K562 (cell line): ENCODE results near the gene FAM174B. TPM values are rescaled to one million over a fixed set of nuclear protein-coding genes. Genes with fewer than 3 reads are reported as not detected.

Experiments used
- ATAC-seq: fragments of 200-7000 bp; cut with Tn5 transposase; 3 replicates; pipeline ENCODE4 v1.9.1; 2020; ENCODE audit warnings: moderate library complexity
- BruUV-seq: library from RNA; stranded (reverse); fragments of 400-500 nt; replicated peaks from 2 replicates; lab custom pipeline; 2021; lab: Mats Ljungman, UMichigan
- CTCF ChIA-PET: fragments of 300-600 bp; formaldehyde crosslinking; extraction: SDS; loops from one replicate; lab custom pipeline; 2021; ENCODE audit warnings: low intra/inter-chr PET ratio; lab: Yijun Ruan, JAX
- POLR2A ChIA-PET: fragments of 300-600, 350-650 bp; sonication (Branson Sonifier 250); formaldehyde crosslinking; extraction: SDS; loops from one replicate; lab custom pipeline; 2021; ENCODE audit warnings: antibody characterized with exemption, inconsistent platforms; lab: Yijun Ruan, JAX
- DNase-seq, 4 experiments: peaks; one replicate each; pipeline versions ENCODE4 v3.0.0 to v3.0.0-alpha.2; 2011 to 2018; ENCODE audit warnings: low spot score in 3 of 4, mixed read lengths in 3 of 4; ENCODE audit errors: extremely low read depth in 1 of 4
- FAIRE-seq: peaks from 2 replicates; lab custom pipeline; 2011; peaks lifted over from hg19 to GRCh38; lab: Jason Lieb, UNC
- H2AFZ ChIP-seq: 2 replicates; pipeline ENCODE4 v1.6.0; 2011; ENCODE audit warnings: low read depth, low read length, control low read depth, inconsistent platforms
- H3K27ac ChIP-seq: fragments of 200-600 bp; 3 replicates; pipeline ENCODE4 v1.8.0; 2011; ENCODE audit warnings: low read depth, mild to moderate bottlenecking, control low read depth, inconsistent platforms, low read length, moderate library complexity, mixed read lengths; ENCODE audit errors: extremely low read depth
- H3K27me3 ChIP-seq, 2 experiments: fragments of 300-600 bp in 1 of 2; 2 replicates in 1 of 2; 3 replicates in 1 of 2; pipeline versions ENCODE4 v1.6.0 to v1.8.0; 2011; ENCODE audit warnings: inconsistent platforms in 2 of 2, low read length in 2 of 2, mild to moderate bottlenecking in 1 of 2, mixed read lengths in 1 of 2, moderate library complexity in 1 of 2; ENCODE audit not compliant: control insufficient read depth in 2 of 2, insufficient read depth in 2 of 2
- H3K36me3 ChIP-seq: fragments of 300-600 bp; 3 replicates; pipeline ENCODE4 v1.8.0; 2011; ENCODE audit warnings: mild to moderate bottlenecking, low read length, inconsistent platforms; ENCODE audit not compliant: control insufficient read depth, insufficient read depth
- H3K4me1 ChIP-seq, 2 experiments: fragments of 200-600 bp in 1 of 2; replicated peaks in 1 of 2; 2 replicates in 1 of 2; 3 replicates in 1 of 2; pipeline versions ENCODE4 v1.5.1 to v1.8.0; 2011; ENCODE audit warnings: inconsistent platforms in 2 of 2, low read length in 2 of 2, mild to moderate bottlenecking in 1 of 2, mixed read lengths in 1 of 2, moderate library complexity in 1 of 2; ENCODE audit not compliant: control insufficient read depth in 2 of 2, insufficient read depth in 2 of 2
- H3K4me2 ChIP-seq: 2 replicates; pipeline ENCODE4 v1.6.1; 2011; ENCODE audit warnings: low read length, control low read depth, inconsistent platforms, mixed read lengths; ENCODE audit not compliant: insufficient read depth
- H3K4me3 ChIP-seq: fragments of 200-600 bp; sonication (generic), shearing (Covaris generic); 2 replicates; pipeline ENCODE4 v1.5.1; 2016; ENCODE audit warnings: control low read depth, inconsistent platforms
- H3K79me2 ChIP-seq: fragments of 200-600 bp; 3 replicates; pipeline ENCODE4 v1.8.0; 2011; ENCODE audit warnings: low read length, inconsistent platforms; ENCODE audit not compliant: control insufficient read depth, insufficient read depth
- H3K9ac ChIP-seq, 2 experiments: 2 replicates each; pipeline versions ENCODE4 v1.6.0 to v1.6.1; 2011; ENCODE audit warnings: low read depth in 2 of 2, low read length in 2 of 2, control low read depth in 1 of 2, inconsistent platforms in 1 of 2, mild to moderate bottlenecking in 1 of 2, mixed read lengths in 1 of 2; ENCODE audit not compliant: insufficient read depth in 1 of 2
- H3K9me1 ChIP-seq: one replicate; pipeline ENCODE4 v1.6.0; 2011; ENCODE audit warnings: inconsistent platforms, mild to moderate bottlenecking, low read length, moderate library complexity; ENCODE audit not compliant: control insufficient read depth, insufficient read depth
- H3K9me3 ChIP-seq: replicated peaks from 2 replicates; pipeline ENCODE4 v1.5.1; 2011; ENCODE audit warnings: low read depth, low read length, inconsistent platforms; ENCODE audit not compliant: control insufficient read depth, insufficient read depth
- H4K20me1 ChIP-seq: replicated peaks from 2 replicates; pipeline ENCODE4 v1.6.1; 2011; ENCODE audit warnings: low read length, inconsistent platforms, mixed read lengths; ENCODE audit not compliant: control insufficient read depth, insufficient read depth
- CBX8 ChIP-seq: fragments of 200-600 bp; sonication (generic); IDR thresholded peaks from 2 replicates; pipeline ENCODE4 v1.6.1; 2012; ENCODE audit warnings: borderline replicate concordance, mixed run types, low read depth, mild to moderate bottlenecking, moderate library complexity, mixed read lengths, low read length, control low read depth, inconsistent platforms; ENCODE audit not compliant: poor library complexity, severe bottlenecking; ENCODE audit errors: extremely low read depth
- DLX4 ChIP-seq: fragments of 250-450 bp; sonication (Bioruptor Pico); IDR thresholded peaks from 2 replicates; pipeline ENCODE4 v1.6.1; 2021; ENCODE audit warnings: mild to moderate bottlenecking
- DMBX1 ChIP-seq: fragments of 250-450 bp; sonication (Bioruptor Pico); IDR thresholded peaks from 2 replicates; pipeline ENCODE4 v1.8.0; 2022; ENCODE audit warnings: inconsistent platforms, mild to moderate bottlenecking, moderate library complexity, borderline replicate concordance
- IFI16 ChIP-seq: fragments of 250-450 bp; sonication (Bioruptor Pico); IDR thresholded peaks from 2 replicates; pipeline ENCODE4 v2.1.2; 2022; ENCODE audit warnings: mild to moderate bottlenecking, inconsistent platforms
- PCBP2 ChIP-seq: fragments of 200-400 bp; formaldehyde crosslinking; IDR thresholded peaks from 2 replicates; pipeline ENCODE4 v1.6.1; 2018; ENCODE audit warnings: low read length, low read depth, mild to moderate bottlenecking, moderate library complexity; ENCODE audit not compliant: poor library complexity, severe bottlenecking
- RBM25 ChIP-seq: fragments of 200-400 bp; formaldehyde crosslinking; IDR thresholded peaks from 2 replicates; pipeline ENCODE4 v1.6.1; 2018; ENCODE audit warnings: low read length, low read depth, moderate library complexity; ENCODE audit not compliant: severe bottlenecking
- RBM34 ChIP-seq: fragments of 200-400 bp; formaldehyde crosslinking; IDR thresholded peaks from 2 replicates; pipeline ENCODE4 v1.6.1; 2018; ENCODE audit warnings: low read length, borderline replicate concordance; ENCODE audit not compliant: insufficient read depth
- RCOR1 ChIP-seq, 2 experiments: IDR thresholded peaks; 2 replicates each; pipeline ENCODE4 v1.6.1; 2012; ENCODE audit warnings: low read depth in 2 of 2, low read length in 2 of 2, borderline replicate concordance in 1 of 2, improper control_type of control experiment in 1 of 2
- STAG1 ChIP-seq: sonication (generic); formaldehyde crosslinking; IDR thresholded peaks from 2 replicates; pipeline ENCODE4 v1.5.0; 2020; ENCODE audit warnings: missing genetic modification reagents, borderline replicate concordance
- TRIM25 ChIP-seq: fragments of 450-650 bp; IDR thresholded peaks from 2 replicates; pipeline ENCODE4 v1.7.0; 2016; ENCODE audit warnings: borderline replicate concordance
- ZNF324 ChIP-seq: fragments of 250-450 bp; sonication (Bioruptor Pico); IDR thresholded peaks from 2 replicates; pipeline ENCODE4 v1.4.0; 2020; ENCODE audit warnings: mild to moderate bottlenecking
- ZNF444 ChIP-seq: fragments of 250-450 bp; sonication (Bioruptor Pico); IDR thresholded peaks from 2 replicates; pipeline ENCODE4 v1.4.0; 2020; ENCODE audit warnings: mild to moderate bottlenecking, moderate library complexity
- ZNF699 ChIP-seq: fragments of 250-450 bp; sonication (Bioruptor Pico); IDR thresholded peaks from 2 replicates; pipeline ENCODE4 v1.8.0; 2021; ENCODE audit warnings: mild to moderate bottlenecking, moderate library complexity; ENCODE audit not compliant: insufficient replicate concordance
- whole genome bisulfite sequencing: fragments of 100-300 bp; shearing (Covaris generic); methylation state at CpG from one replicate; pipeline ENCODE4 v1.1.6; 2016; ENCODE audit warnings: low coverage, mixed read lengths; ENCODE audit not compliant: insufficient coverage; ENCODE audit errors: missing lambda C conversion rate; 5-methylcytosine and 5-hydroxymethylcytosine counted together
- in situ Hi-C: fragments of 300-500 bp; cut with MboI; formaldehyde crosslinking; loops from 4 replicates; pipeline ENCODE4 v1.15.0; 2018; ENCODE audit warnings: inconsistent platforms, mixed read lengths
- intact Hi-C: fragments of 100-400 bp; cut with micrococcal nuclease; formaldehyde crosslinking; loops from 2 replicates; pipeline ENCODE4 v1.14.2; 2022
- polyA plus RNA-seq, 8 experiments: library from polyadenylated mRNA; depleted of rRNA in 4 of 8; stranded (reverse) in 5 of 8; unstranded in 3 of 8; fragments of >200 nt; fragmentation: Nextera tagmentation in 2 of 8; fragmentation: Illumina TruSeq in 1 of 8; extraction: Ambion mirVana in 2 of 8; extraction: Trizol in 1 of 8; gene quantifications; 2 replicates each; pipeline versions ENCODE4 v1.2.1 to v1.2.3, GENCODE V29; 2011 to 2014; ENCODE audit warnings: inconsistent platforms in 1 of 8, missing spikeins in 1 of 8
- total RNA-seq, 7 experiments: library from RNA; depleted of rRNA in 6 of 7; stranded (reverse); fragments of >200 nt in 6 of 7; fragmentation: Illumina TruSeq in 2 of 7; extraction: Trizol in 2 of 7; gene quantifications; 2 replicates each; pipeline versions ENCODE4 v1.2.1 to v1.2.3, GENCODE V29; 2011 to 2021; ENCODE audit warnings: low replicate concordance in 1 of 7

Gene FAM174B
- total and polyA plus RNA-seq, 9 of the 15 experiments (the other 6 are each of a cell fraction or from before 2014, with no cell fraction given): 0.39 to 2.7 (median 1.9) TPM; not detected in 1

DNA sequence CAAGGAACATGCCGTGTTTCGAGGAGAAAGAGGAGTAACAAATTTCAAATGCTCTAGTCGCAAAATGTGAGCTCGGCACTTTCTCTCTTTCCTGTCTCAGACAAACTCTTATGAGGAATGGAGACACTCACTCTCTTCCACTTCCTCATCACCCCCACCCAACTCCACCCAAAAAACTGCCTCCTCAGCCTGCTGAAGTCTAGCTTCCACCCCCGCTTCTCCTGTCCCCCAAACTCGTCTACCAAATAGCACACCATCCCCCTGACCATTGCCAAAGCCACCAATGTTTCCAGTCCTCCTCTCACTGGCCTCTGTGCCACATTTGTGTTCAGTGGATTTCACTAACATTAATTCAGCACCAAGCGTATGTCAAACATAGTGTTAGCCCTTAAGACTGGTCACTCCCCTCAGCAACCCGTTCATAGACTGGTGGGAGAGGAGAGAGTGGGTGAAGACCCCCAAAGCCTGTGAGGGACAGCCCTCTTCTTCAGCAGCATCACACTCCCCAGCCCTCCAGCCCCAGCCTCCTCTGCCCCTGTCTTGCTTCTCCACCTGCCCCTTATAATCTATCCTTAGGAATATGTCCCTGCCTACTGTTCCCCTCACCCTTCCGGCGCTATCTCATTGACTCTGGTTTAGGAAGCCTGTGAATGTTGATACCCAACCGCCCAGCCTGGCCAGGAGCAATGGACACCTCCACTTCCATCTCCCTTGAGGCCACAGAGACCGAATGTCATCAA is 77.3 kb downstream of the FAM174B start:
- BruUV-seq: no TSS peak
- Histone ChIP-seq H3K36me3 (no peaks in the 10 kb centered on the region), H3K27ac (no peak overlapping the region), H3K79me2 (no peaks in the 10 kb centered on the region), H3K4me2 (no peak overlapping the region), H3K4me1 (no peaks in the 10 kb centered on the region), H4K20me1 (no peaks in the 10 kb centered on the region), H3K9ac (no peak overlapping the region), H2AFZ (no peak overlapping the region), H3K4me3 (no peak overlapping the region), H3K9me1 (no peaks in the 10 kb centered on the region), H3K9me3 (no peaks in the 10 kb centered on the region), H3K27me3 (peaks cover 9 to 56% of the 10 kb centered on the region in 2 experiments; a peak in 4 of 5 replicates)
- TF ChIP-seq CBX8 (no peak), DMBX1 (CRISPR knock-in tag) (no peak), RBM34 (no peak), RBM25 (no peak), RCOR1 (IDR thresholded peaks at IDR 0.05; ENCODE audit: borderline replicate concordance in 1 of 2, low read depth in 2 of 2, low read length in 2 of 2) (no peak), STAG1 (CRISPR knock-in tag) (no peak), IFI16 (no peak), ZNF324 (no peak), PCBP2 (no peak), ZNF699 (CRISPR knock-in tag) (no peak), TRIM25 (no peak), DLX4 (CRISPR knock-in tag) (no peak), ZNF444 (CRISPR knock-in tag) (no peak)
- ChIA-PET POLR2A (no interaction called here), CTCF (no interaction called here)
- no peak for DNase-seq
- intact Hi-C loops: no loop called here
- ATAC-seq: no peak
- 0% methylated on average over 12 of the region's 12 CpGs for WGBS
- FAIRE-seq: no peak
- in situ Hi-C loops: no loop called here
